ENCODE measurements around the gene RNF144A. TPM values are rescaled to one million over a fixed set of nuclear protein-coding genes. Genes with fewer than 3 reads are reported as not detected.
"Not testable (repeated sequence)": the region's sequence is repeated elsewhere in the genome, so short reads cannot be mapped to it uniquely, and the experiment has no call there.

The RNF144A gene
- total RNA-seq, 1 experiment from 2014 or later, result 3.0 TPM

- no peaks in the 10 kb centered on the region for H3K9me3 Mint-ChIP-seq (ENCODE audit: unreplicated experiment)
- TF ChIP-seq, protein P1, sequence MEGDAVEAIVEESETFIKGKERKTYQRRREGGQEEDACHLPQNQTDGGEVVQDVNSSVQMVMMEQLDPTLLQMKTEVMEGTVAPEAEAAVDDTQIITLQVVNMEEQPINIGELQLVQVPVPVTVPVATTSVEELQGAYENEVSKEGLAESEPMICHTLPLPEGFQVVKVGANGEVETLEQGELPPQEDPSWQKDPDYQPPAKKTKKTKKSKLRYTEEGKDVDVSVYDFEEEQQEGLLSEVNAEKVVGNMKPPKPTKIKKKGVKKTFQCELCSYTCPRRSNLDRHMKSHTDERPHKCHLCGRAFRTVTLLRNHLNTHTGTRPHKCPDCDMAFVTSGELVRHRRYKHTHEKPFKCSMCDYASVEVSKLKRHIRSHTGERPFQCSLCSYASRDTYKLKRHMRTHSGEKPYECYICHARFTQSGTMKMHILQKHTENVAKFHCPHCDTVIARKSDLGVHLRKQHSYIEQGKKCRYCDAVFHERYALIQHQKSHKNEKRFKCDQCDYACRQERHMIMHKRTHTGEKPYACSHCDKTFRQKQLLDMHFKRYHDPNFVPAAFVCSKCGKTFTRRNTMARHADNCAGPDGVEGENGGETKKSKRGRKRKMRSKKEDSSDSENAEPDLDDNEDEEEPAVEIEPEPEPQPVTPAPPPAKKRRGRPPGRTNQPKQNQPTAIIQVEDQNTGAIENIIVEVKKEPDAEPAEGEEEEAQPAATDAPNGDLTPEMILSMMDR (IDR thresholded peaks at IDR 0.05; ENCODE audit: insufficient read depth in 1 of 2, low read depth in 1 of 2, low read length in 1 of 2, severe bottlenecking in 1 of 2, unreplicated experiment in 1 of 2), result no peak
- CTCF ChIA-PET, result no interaction called here
Measured at GRCh38 chr2:6933911-6934310, 16.7 kb downstream of the RNF144A start.

GRCh38 chr2:6934345-6934744 lies 17.1 kb downstream of the RNF144A start:
- intact Hi-C loops (cut with micrococcal nuclease; ENCODE audit: unreplicated experiment), result no loop called here

More at GRCh38 chr2:6933911-6934310, 16.7 kb downstream of the RNF144A start:
- Histone ChIP-seq H3K4me1 (no peaks in the 10 kb centered on the region), H3K27me3 (replicated peaks; ENCODE audit: control insufficient read depth, insufficient read depth, low read length) (no peaks in the 10 kb centered on the region), H3K9me3 (no peaks in the 10 kb centered on the region), H3K36me3 (ENCODE audit: control insufficient read depth, insufficient read depth, low read length) (no peaks in the 10 kb centered on the region), H3K4me3 (ENCODE audit: low read depth, low read length) (no peak overlapping the region)
- Mint-ChIP-seq H3K36me3 (ENCODE audit: insufficient read depth, unreplicated experiment) (no peaks in the 10 kb centered on the region), H3K27ac (ENCODE audit: unreplicated experiment) (no peak overlapping the region), H3K27me3 (ENCODE audit: insufficient read depth, unreplicated experiment) (no peaks in the 10 kb centered on the region), H3K4me1 (ENCODE audit: low read depth, unreplicated experiment) (no peaks in the 10 kb centered on the region), H3K4me3 (ENCODE audit: unreplicated experiment) (no peak overlapping the region)
- no TSS peak for BruUV-seq (replicated peaks)
- intact Hi-C loops (cut with micrococcal nuclease; ENCODE audit: unreplicated experiment), result no loop called here
- DNase-seq, result no peak
- POLR2A ChIA-PET, result no interaction called here

DNA sequence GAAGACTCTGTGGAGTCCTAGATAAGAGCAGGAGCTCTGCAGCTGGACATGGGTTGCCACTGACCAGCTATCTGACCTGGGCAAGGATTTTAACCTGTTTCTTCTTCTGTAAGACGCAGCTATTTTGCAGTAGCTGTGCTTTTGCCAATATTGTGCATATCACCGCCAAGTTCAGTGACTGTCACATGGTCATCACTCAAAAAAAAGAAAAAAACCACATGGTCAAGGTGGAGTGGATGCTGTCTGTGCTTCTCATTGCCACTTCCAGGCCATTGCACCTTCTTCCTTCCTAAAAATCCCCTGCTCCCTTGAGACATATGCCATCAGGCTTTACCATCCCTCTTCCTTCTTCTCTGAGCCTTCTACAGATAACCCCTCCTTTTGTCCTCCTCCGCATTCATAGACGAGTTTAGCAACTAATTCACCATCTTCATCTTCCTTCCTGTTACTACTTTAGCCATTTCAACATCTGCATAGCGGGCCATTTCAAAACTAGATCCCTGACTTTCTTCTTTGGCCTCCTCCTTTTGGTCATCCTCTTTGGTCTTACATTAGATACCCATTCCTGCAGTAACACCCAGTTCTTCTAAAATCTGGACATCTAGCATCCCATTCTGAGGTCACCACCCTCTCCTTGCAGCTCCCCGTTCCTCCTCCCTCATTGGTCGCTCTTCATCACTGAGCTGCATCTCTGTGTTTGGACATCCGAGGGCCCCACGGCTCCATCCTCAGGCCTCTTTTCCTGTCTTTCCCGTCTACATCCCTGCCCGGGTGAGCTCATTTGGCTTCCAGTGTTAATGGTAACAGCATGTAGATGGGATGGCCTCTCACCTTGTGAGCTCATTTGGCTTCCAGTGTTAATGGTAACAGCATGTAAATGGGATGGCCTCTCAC lies 17.8 kb downstream of the RNF144A start:
- H3K4me3 Mint-ChIP-seq (ENCODE audit: unreplicated experiment), result no peak overlapping the region
- H3K27me3 Mint-ChIP-seq (ENCODE audit: insufficient read depth, unreplicated experiment), result no peaks in the 10 kb centered on the region
- Histone ChIP-seq H3K4me3 (ENCODE audit: low read depth, low read length) (no peak overlapping the region), H3K27me3 (replicated peaks; ENCODE audit: control insufficient read depth, insufficient read depth, low read length) (no peaks in the 10 kb centered on the region), H3K4me1 (no peaks in the 10 kb centered on the region), H3K36me3 (ENCODE audit: control insufficient read depth, insufficient read depth, low read length) (no peaks in the 10 kb centered on the region), H3K9me3 (no peaks in the 10 kb centered on the region)
- BruUV-seq (replicated peaks), result no TSS peak
- H3K9me3 Mint-ChIP-seq (ENCODE audit: unreplicated experiment), result no peaks in the 10 kb centered on the region
- no peaks in the 10 kb centered on the region for H3K36me3 Mint-ChIP-seq (ENCODE audit: insufficient read depth, unreplicated experiment)
- no peaks in the 10 kb centered on the region for H3K4me1 Mint-ChIP-seq (ENCODE audit: low read depth, unreplicated experiment)
- intact Hi-C loops (cut with micrococcal nuclease; ENCODE audit: unreplicated experiment), result no loop called here
- H3K27ac Mint-ChIP-seq (ENCODE audit: unreplicated experiment), result no peak overlapping the region
- CTCF ChIA-PET, result no interaction called here
- DNase-seq, result no peak
- TF ChIP-seq, protein P1 (IDR thresholded peaks at IDR 0.05; ENCODE audit: insufficient read depth in 1 of 2, low read depth in 1 of 2, low read length in 1 of 2, severe bottlenecking in 1 of 2, unreplicated experiment in 1 of 2), result no peak
- POLR2A ChIA-PET, result no interaction called here

More at GRCh38 chr2:6934345-6934744, 17.1 kb downstream of the RNF144A start:
- POLR2A ChIA-PET, result no interaction called here
- Mint-ChIP-seq H3K27ac (ENCODE audit: unreplicated experiment) (no peak overlapping the region), H3K36me3 (ENCODE audit: insufficient read depth, unreplicated experiment) (no peaks in the 10 kb centered on the region), H3K4me3 (ENCODE audit: unreplicated experiment) (no peak overlapping the region), H3K4me1 (ENCODE audit: low read depth, unreplicated experiment) (no peaks in the 10 kb centered on the region), H3K9me3 (ENCODE audit: unreplicated experiment) (no peaks in the 10 kb centered on the region), H3K27me3 (ENCODE audit: insufficient read depth, unreplicated experiment) (no peaks in the 10 kb centered on the region)
- Histone ChIP-seq H3K4me1 (no peaks in the 10 kb centered on the region), H3K27me3 (replicated peaks; ENCODE audit: control insufficient read depth, insufficient read depth, low read length) (no peaks in the 10 kb centered on the region), H3K9me3 (no peaks in the 10 kb centered on the region), H3K4me3 (ENCODE audit: low read depth, low read length) (no peak overlapping the region), H3K36me3 (ENCODE audit: control insufficient read depth, insufficient read depth, low read length) (no peaks in the 10 kb centered on the region)
- no TSS peak for BruUV-seq (replicated peaks)
- no peak for DNase-seq
- CTCF ChIA-PET, result no interaction called here
- TF ChIP-seq, protein P1 (IDR thresholded peaks at IDR 0.05; ENCODE audit: insufficient read depth in 1 of 2, low read depth in 1 of 2, low read length in 1 of 2, severe bottlenecking in 1 of 2, unreplicated experiment in 1 of 2), result no peak

- H3K4me1 Mint-ChIP-seq (ENCODE audit: low read depth, unreplicated experiment); H3K27ac Mint-ChIP-seq (ENCODE audit: unreplicated experiment); POLR2A ChIA-PET; H3K9me3 Mint-ChIP-seq (ENCODE audit: unreplicated experiment); H3K27me3 ChIP-seq (replicated peaks; ENCODE audit: control insufficient read depth, insufficient read depth, low read length); BruUV-seq (replicated peaks); DNase-seq; H3K9me3 ChIP-seq; CTCF ChIA-PET; intact Hi-C loops (cut with micrococcal nuclease; ENCODE audit: unreplicated experiment); H3K36me3 ChIP-seq (ENCODE audit: control insufficient read depth, insufficient read depth, low read length); H3K27me3 Mint-ChIP-seq (ENCODE audit: insufficient read depth, unreplicated experiment); H3K36me3 Mint-ChIP-seq (ENCODE audit: insufficient read depth, unreplicated experiment); H3K4me3 Mint-ChIP-seq (ENCODE audit: unreplicated experiment); H3K4me3 ChIP-seq (ENCODE audit: low read depth, low read length); H3K4me1 ChIP-seq: not testable (repeated sequence)
Measured at GRCh38 chr2:6935652-6936020, 18.4 kb downstream of the RNF144A start.
